IPS-11a (cell line): ENCODE results near the gene MAPKAPK2.

Source experiments
- H3K4me3 ChIP-seq: one replicate; pipeline ENCODE4 v1.5.1; 2013; ENCODE audit warnings: low read depth, low read length, control low read depth

Gene MAPKAPK2

DNA sequence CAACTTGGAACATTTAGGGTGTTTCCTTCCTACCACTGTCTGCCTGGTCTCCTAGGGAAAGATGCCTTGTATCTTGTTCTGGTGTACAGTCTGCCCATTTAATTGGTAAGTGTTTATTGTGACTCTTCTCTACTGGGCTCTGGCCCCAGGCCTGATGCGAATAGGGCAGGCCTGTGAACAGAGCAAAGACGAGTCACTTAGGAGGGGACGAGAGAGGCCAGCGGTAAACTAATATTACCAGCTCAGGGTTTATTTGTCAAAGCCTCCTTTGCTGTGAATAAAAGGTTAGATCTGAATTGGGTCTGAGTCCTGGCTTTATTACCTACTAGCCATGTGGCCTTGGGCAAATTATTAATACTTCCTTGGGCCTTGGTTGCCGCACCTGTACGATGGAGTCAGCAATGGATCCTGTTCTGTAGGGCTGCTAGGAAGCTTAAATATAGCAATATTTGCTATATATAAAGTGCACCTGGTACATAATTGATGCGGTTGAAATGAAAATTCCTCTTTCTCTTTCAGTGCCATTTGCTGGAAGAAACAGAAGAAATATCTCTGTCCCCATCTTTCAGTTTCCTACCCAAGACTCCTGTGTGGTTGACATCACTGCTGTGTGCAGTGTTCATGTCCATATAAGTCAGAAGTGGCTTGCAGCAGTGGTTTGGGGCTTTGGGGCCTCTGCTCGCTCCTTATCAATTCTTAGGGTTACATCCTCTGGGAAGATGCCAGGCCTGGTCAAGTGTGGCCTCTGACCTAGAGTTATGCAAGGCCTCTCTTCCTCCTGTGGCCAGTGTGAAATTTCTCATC lies 32.4 kb downstream of the MAPKAPK2 start:
- H3K4me3 ChIP-seq, result no peak overlapping the region

GRCh38 chr1:206717674-206717989 lies 32.9 kb downstream of the MAPKAPK2 start:
- no peak overlapping the region for H3K4me3 ChIP-seq

DNA sequence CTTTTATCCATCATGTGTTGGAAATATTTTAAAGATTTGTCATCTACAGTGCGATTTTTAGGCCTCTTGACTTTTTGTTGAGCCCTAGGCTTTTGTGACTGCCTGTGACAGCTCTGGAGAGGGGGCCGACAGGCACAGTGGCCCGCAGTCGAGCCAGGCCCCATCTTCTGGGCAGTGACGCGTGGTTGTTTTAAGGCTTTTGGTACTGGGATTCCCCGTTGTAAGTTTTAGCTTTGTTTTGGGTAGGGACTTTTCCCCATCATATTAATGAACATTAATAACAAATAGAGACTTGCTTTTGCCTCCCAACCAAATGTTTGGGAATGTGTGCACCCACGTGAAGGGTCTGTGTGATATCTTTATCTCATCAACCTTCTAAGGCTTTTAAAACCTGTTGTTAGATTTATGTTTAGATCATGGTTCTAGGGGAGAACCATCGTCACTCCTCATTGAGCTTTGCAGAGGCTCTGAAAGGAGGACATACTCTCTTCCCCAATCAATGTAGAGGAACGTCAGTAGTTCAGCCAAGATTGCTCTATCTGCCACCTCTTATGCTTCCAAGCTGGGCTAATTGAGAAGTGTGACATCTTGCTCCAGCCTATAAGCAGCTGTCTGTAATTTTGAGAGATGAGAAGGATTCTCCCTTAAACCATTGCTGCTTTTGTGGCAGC lies 34.6 kb downstream of the MAPKAPK2 start:
- H3K4me3 ChIP-seq, result no peak overlapping the region

- no peak overlapping the region for H3K4me3 ChIP-seq
Observed at GRCh38 chr1:206721454-206721853, 36.7 kb downstream of the MAPKAPK2 start.

DNA sequence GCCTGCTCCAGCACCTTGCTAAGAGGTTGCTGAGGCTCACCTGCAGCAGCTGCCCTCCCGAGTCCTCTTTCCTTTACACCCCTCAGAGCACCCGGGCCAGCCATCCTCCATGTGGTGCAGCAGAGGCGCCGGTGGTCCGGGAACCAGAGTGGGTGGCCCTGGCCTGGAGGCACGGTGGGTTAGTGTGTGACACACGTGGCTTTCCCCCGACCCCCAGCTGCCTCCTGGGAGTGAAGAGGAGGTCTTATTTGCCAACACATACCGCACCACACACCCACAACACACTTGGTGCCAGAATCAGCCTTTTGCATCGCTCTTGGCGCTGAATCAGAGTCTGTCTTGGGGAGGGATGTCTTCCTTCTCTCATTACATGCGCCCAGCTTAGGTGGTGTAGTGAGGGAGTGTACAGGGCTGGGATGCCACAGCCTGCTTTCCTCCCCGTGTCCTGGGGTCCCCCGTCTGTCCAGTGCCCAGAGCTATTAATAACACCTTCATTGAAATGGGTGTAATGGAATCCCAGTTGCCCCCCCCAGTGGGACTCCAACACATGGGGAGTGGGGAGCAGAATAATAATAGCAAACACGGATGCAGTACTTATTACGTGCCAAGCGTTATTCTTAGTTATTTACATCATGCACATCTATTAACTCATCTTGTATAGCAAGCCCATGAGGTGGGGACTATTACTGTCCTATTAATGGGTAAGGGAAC lies 38.2 kb downstream of the MAPKAPK2 start:
- H3K4me3 ChIP-seq, result no peak overlapping the region

DNA sequence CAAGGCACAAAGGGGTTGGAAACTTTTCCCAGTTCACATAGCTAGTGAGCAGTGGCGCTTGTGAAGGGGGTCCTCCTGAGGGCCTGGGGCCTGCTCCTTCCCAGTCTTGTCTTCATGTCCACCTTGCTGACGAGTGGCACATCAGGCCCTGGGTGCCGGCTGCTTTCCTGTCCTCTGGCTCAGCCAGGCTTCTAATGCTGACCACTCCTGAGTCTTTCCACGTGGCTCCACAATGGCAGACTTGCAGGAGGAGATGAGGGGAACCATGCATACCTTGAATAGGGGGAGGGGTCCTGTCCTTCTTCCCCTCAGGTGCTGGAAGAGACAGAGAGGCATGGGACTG lies 38.7 kb downstream of the MAPKAPK2 start:
- no peak overlapping the region for H3K4me3 ChIP-seq

- no peak overlapping the region for H3K4me3 ChIP-seq
Observed at GRCh38 chr1:206723805-206724472, 39.2 kb downstream of the MAPKAPK2 start.

- no peak overlapping the region for H3K4me3 ChIP-seq
Observed at GRCh38 chr1:206725109-206725963, 40.6 kb downstream of the MAPKAPK2 start.

GRCh38 chr1:206727981-206728696 lies 43.4 kb downstream of the MAPKAPK2 start:
- H3K4me3 ChIP-seq, result no peak overlapping the region

DNA sequence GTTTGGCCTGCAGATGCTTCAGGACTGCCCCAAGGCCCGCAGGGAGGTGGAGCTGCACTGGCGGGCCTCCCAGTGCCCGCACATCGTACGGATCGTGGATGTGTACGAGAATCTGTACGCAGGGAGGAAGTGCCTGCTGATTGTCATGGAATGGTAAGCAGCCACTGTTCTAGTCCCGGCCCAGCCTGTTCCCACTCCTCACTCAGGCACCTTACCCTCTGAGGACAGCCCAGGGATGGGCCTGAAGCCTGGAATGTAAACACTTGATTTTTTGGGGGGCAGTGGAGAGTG lies 43.9 kb downstream of the MAPKAPK2 start:
- H3K4me3 ChIP-seq, result no peak overlapping the region

DNA sequence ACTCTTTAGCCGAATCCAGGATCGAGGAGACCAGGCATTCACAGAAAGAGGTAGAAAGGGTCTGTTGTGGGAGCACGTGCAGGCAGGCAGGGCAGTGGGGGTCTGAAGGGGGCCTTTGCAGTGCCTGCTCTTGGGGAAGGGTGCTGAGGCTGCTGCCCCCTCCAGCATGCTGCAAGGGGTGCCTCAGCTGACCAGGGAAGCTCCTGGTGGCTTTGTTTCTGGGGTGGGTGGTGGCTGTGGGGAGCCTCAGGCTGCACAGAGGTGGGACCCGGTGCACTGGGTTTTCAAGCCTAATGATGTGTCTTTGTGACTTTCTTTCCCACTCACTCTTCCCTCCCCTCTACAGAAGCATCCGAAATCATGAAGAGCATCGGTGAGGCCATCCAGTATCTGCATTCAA lies 44.3 kb downstream of the MAPKAPK2 start:
- H3K4me3 ChIP-seq, result no peak overlapping the region

- H3K4me3 ChIP-seq, result no peak overlapping the region
Observed at GRCh38 chr1:206729507-206729906, 44.8 kb downstream of the MAPKAPK2 start.

- no peak overlapping the region for H3K4me3 ChIP-seq
Observed at GRCh38 chr1:206732508-206732907, 47.8 kb downstream of the MAPKAPK2 start.

GRCh38 chr1:206732992-206733391 lies 48.3 kb downstream of the MAPKAPK2 start:
- no peak overlapping the region for H3K4me3 ChIP-seq

DNA sequence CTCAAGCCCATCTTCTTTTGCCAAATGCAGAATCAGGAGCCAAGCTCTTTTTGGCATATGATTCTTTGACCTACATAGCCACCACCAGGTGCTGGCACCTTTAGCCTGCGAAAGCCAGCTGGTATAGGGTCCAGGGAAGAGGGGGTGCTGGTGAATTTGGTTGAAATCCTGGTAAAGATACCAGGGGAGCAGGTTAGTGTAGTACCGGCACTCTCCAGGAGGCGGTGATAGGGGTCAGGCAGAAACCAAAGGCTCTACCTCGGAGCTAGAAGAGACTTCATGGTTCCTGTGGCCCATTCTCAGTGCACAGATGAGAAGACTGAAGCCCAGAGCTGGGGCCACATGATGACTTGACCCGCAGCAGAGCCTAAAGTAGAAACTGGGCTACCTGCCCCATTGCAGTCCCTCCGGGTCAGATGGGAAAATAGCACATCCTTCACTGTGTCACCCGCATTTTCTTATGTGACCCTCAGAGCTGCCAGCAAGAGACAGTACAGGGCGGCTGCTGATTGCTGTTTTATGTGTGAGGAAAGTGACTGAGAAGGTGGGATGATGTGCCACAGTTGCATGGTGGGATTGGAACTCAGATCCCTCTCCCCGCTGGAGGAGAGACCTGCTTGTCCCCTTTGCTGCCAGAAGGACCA lies 49.9 kb downstream of the MAPKAPK2 start:
- H3K4me3 ChIP-seq, result no peak overlapping the region

DNA sequence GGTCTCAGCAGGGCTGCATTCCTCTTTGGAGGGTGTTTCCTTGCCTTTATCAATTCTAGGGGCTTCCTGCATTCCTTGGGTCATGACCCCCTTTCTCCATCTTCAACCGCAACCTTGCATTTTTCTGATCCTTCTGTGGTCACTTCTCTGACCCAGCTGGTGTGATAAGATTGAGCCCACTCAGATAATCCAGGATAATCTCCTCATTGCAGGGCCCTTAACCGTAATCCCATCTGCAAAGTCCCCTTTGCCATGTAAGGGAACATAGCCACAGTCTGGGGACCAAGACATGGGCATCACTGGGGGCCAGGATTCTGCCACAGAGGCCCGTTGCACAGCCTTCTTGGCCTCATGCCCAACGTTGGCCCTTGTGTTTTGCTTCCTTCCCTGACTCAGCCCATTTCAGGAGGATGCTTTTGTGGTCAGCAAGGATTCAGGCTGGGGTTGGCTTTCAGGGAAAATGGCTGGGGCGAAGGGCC lies 50.9 kb downstream of the MAPKAPK2 start:
- H3K4me3 ChIP-seq, result no peak overlapping the region

DNA sequence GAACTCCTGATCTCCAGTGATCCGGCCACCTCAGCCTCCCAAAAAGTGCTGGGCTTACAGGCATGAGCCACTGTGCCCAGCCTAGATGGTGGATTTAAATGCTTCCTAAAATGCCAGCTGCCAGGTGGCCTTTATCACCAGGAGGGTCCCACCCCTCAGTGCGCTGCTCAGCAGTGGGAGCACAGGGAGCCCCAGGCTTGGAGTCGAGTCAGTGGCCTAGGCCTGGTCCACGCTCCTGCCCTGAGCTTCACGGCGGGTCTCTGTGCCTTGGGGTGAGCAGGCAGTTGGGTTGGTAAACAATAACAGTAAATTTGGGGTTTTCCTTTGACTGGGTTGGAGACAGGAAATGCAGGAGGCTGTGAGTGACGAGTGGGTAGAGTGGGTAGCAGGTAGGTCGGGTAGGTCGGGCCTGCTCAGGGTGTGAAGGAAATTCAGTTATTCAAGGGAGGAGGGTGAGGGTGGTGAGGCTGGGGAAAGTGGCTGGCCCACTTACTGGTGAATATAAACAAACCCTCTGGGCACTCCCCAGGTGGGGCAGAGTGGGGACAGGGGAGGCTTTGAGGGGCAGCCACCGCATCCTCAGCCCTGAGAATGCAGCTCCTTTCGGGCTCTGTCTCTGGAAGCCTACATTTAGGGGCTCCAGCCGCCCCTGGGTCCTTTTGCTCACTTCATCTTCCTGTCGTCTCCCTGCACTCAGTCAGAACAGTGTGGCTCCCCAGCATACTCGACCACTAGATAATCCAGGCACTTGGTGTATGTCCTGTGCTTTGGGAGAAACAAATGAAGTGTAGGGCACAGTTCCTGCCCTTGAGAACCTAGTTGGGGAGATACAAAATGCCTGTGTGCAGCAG lies 52.4 kb downstream of the MAPKAPK2 start:
- no peak overlapping the region for H3K4me3 ChIP-seq

GRCh38 chr1:206737729-206738201 lies 53.1 kb downstream of the MAPKAPK2 start:
- no peak overlapping the region for H3K4me3 ChIP-seq
